GM12878 (cell line): ENCODE data around the gene MEG3. TPM values are rescaled to one million over a fixed set of nuclear protein-coding genes. Genes with fewer than 3 reads are reported as not detected.

ENCODE experiments used
- ATAC-seq: fragments of 200-7000 bp; cut with Tn5 transposase; 3 replicates; pipeline ENCODE4 v1.9.1; 2020; ENCODE audit warnings: mild to moderate bottlenecking, moderate library complexity
- BruUV-seq: library from RNA; stranded (reverse); fragments of 400-500 nt; replicated peaks from 2 replicates; lab custom pipeline; 2021; lab: Mats Ljungman, UMichigan
- CTCF ChIA-PET: fragments of 300-600 bp; sonication (Branson Sonifier 250); formaldehyde crosslinking; extraction: SDS; loops from one replicate; lab custom pipeline; 2021; ENCODE audit warnings: inconsistent platforms; lab: Yijun Ruan, JAX
- POLR2A ChIA-PET: fragments of 350-600 bp; formaldehyde crosslinking; extraction: SDS; loops from one replicate; lab custom pipeline; 2021; ENCODE audit warnings: inconsistent platforms; lab: Charles Lee
- RAD21 ChIA-PET: fragments of 300-600 bp; sonication (Branson Sonifier 250); formaldehyde crosslinking; loops from one replicate; lab custom pipeline; 2023; ENCODE audit warnings: antibody characterized with exemption; ENCODE audit not compliant: unreplicated experiment; lab: Charles Lee
- SMC1A ChIA-PET: fragments of 300-600 bp; sonication (Branson Sonifier 250); formaldehyde crosslinking; loops from one replicate; lab custom pipeline; 2023; ENCODE audit not compliant: unreplicated experiment, uncharacterized antibody; lab: Charles Lee
- DNase-seq: peaks from one replicate; pipeline ENCODE4 v3.0.0-alpha.2; 2011; ENCODE audit warnings: low read depth, low spot score
- FAIRE-seq: peaks from 3 replicates; lab custom pipeline; 2011; peaks lifted over from hg19 to GRCh38; lab: Jason Lieb, UNC
- H2AFZ ChIP-seq: 2 replicates; pipeline ENCODE4 v1.6.0; 2011; ENCODE audit warnings: low read depth, low read length, control low read depth; ENCODE audit not compliant: control insufficient read depth
- H3K27ac ChIP-seq: 2 replicates; pipeline ENCODE4 v1.5.1; 2011; ENCODE audit warnings: control low read depth; ENCODE audit not compliant: control insufficient read depth, insufficient read depth
- H3K27me3 ChIP-seq, 2 experiments: replicated peaks in 1 of 2; 2 replicates each; pipeline versions ENCODE4 v1.6.0 to v1.6.1; 2011; ENCODE audit warnings: low read length in 1 of 2; ENCODE audit not compliant: control insufficient read depth in 2 of 2, insufficient read depth in 2 of 2
- H3K36me3 ChIP-seq, 2 experiments: 2 replicates each; pipeline ENCODE4 v1.5.1; 2011; ENCODE audit warnings: low read length in 1 of 2; ENCODE audit not compliant: control insufficient read depth in 2 of 2, insufficient read depth in 2 of 2
- H3K4me1 ChIP-seq: 2 replicates; pipeline ENCODE4 v1.6.1; 2011; ENCODE audit warnings: mild to moderate bottlenecking, low read length, moderate library complexity, mixed read lengths; ENCODE audit not compliant: control insufficient read depth, insufficient read depth
- H3K4me2 ChIP-seq: 2 replicates; pipeline ENCODE4 v1.6.0; 2011; ENCODE audit warnings: control low read depth; ENCODE audit not compliant: control insufficient read depth, insufficient read depth
- H3K4me3 ChIP-seq: fragments of 200-600 bp; sonication (generic); 2 replicates; pipeline ENCODE4 v1.5.1; 2016
- H3K79me2 ChIP-seq: 2 replicates; pipeline ENCODE4 v1.6.0; 2011; ENCODE audit warnings: low read length; ENCODE audit not compliant: control insufficient read depth, insufficient read depth
- H3K9ac ChIP-seq: 2 replicates; pipeline ENCODE4 v1.8.0; 2011; ENCODE audit warnings: low read length, control low read depth, mixed read lengths; ENCODE audit not compliant: control insufficient read depth, insufficient read depth
- H3K9me3 ChIP-seq: replicated peaks from 3 replicates; pipeline ENCODE4 v1.5.1; 2011; ENCODE audit warnings: mild to moderate bottlenecking, low read length; ENCODE audit not compliant: control insufficient read depth, insufficient read depth
- H4K20me1 ChIP-seq: 2 replicates; pipeline ENCODE4 v1.6.0; 2011; ENCODE audit not compliant: control insufficient read depth, insufficient read depth
- ELK1 ChIP-seq: IDR thresholded peaks from 2 replicates; pipeline ENCODE4 v1.6.1; 2012; ENCODE audit warnings: low read depth, low read length, improper control_type of control experiment
- GABPA ChIP-seq: IDR thresholded peaks from 2 replicates; pipeline ENCODE4 v1.6.1; 2014; ENCODE audit warnings: antibody characterized with exemption, low read depth, mild to moderate bottlenecking, inconsistent platforms
- IRF4 ChIP-seq: IDR thresholded peaks from 2 replicates; pipeline ENCODE4 v1.6.1; 2011; ENCODE audit warnings: low read depth, low read length
- KDM1A ChIP-seq: fragments of 200-600 bp; sonication (generic); IDR thresholded peaks from 2 replicates; pipeline ENCODE4 v1.6.1; 2016; ENCODE audit warnings: borderline replicate concordance
- NFYA ChIP-seq: IDR thresholded peaks from 2 replicates; pipeline ENCODE4 v1.6.1; 2011; ENCODE audit warnings: low read depth, mild to moderate bottlenecking, low read length, improper control_type of control experiment, borderline replicate concordance
- POU2F2 ChIP-seq: IDR thresholded peaks from 3 replicates; pipeline ENCODE4 v1.6.1; 2011; ENCODE audit warnings: low read depth, mild to moderate bottlenecking, low read length, borderline replicate concordance
- RAD21 ChIP-seq: IDR thresholded peaks from 2 replicates; pipeline ENCODE4 v1.6.1; 2011; ENCODE audit warnings: mild to moderate bottlenecking, low read depth, low read length, moderate library complexity; ENCODE audit not compliant: insufficient read depth
- RBBP5 ChIP-seq: fragments of 200-600 bp; sonication (generic); conservative IDR thresholded peaks from 2 replicates; pipeline ENCODE4 v1.6.1; 2016
- RELA ChIP-seq: fragments of 450-650 bp; IDR thresholded peaks from 2 replicates; pipeline ENCODE4 v1.8.0; 2014; ENCODE audit warnings: borderline replicate concordance; ENCODE audit not compliant: partially characterized antibody
- SMAD1 ChIP-seq: fragments of 450-650 bp; IDR thresholded peaks from 2 replicates; pipeline ENCODE4 v1.6.1; 2018; ENCODE audit warnings: mild to moderate bottlenecking, low read depth; ENCODE audit not compliant: partially characterized antibody
- SMC3 ChIP-seq: IDR thresholded peaks from 2 replicates; pipeline ENCODE4 v1.6.1; 2011; ENCODE audit warnings: low read length, improper control_type of control experiment, borderline replicate concordance
- WRNIP1 ChIP-seq: IDR thresholded peaks from 2 replicates; pipeline ENCODE4 v1.6.1; 2011; ENCODE audit warnings: low read depth, low read length, improper control_type of control experiment, borderline replicate concordance
- WGBS: methylation state at CpG from one replicate; pipeline ENCODE4 v1.1.6; 2016; ENCODE audit warnings: low lambda C conversion rate; ENCODE audit not compliant: insufficient replicate concordance, insufficient coverage; ENCODE audit errors: missing lambda C conversion rate; 5-methylcytosine and 5-hydroxymethylcytosine counted together
- in situ Hi-C: fragments of 300-500 bp; cut with MboI; formaldehyde crosslinking; loops from 9 replicates; pipeline ENCODE4 v1.14.3; 2018; ENCODE audit warnings: mixed read lengths
- intact Hi-C: fragments of 100-400 bp; cut with micrococcal nuclease; formaldehyde crosslinking; loops from one replicate; pipeline ENCODE4 v1.14.2; 2022; ENCODE audit not compliant: unreplicated experiment
- polyA plus RNA-seq, 11 experiments: library from polyadenylated mRNA; depleted of rRNA in 4 of 11; unstranded in 6 of 11; stranded (reverse) in 5 of 11; fragments of >200 nt; fragmentation: Nextera tagmentation in 4 of 11; fragmentation: Illumina TruSeq in 1 of 11; extraction: Ambion mirVana in 4 of 11; extraction: Trizol in 1 of 11; gene quantifications; 1 replicate in 1 of 11; 2 replicates in 10 of 11; pipeline versions ENCODE4 v1.2.1 to v1.2.3, GENCODE V29; 2011 to 2016; ENCODE audit warnings: inconsistent platforms in 2 of 11, missing spikeins in 2 of 11, low read depth in 1 of 11
- total RNA-seq, 4 experiments: library from RNA; depleted of rRNA in 3 of 4; stranded (reverse); fragments of >200 nt in 3 of 4; fragmentation: Illumina TruSeq in 1 of 4; extraction: Trizol in 1 of 4; gene quantifications; 2 replicates each; pipeline versions ENCODE4 v1.2.1 to v1.2.3, GENCODE V29; 2013 to 2021
- TF ChIP-seq, protein P1 (sequence below): fragments of 450-650 bp; IDR thresholded peaks from 2 replicates; pipeline ENCODE4 v1.6.1; 2018; ENCODE audit warnings: borderline replicate concordance, mild to moderate bottlenecking; ENCODE audit not compliant: partially characterized antibody
- TF ChIP-seq, protein P2 (sequence below): fragments of 450-650 bp; formaldehyde crosslinking; IDR thresholded peaks from 2 replicates; pipeline ENCODE4 v1.4.0; 2020; ENCODE audit warnings: mild to moderate bottlenecking, moderate library complexity

MEG3 gene
- total and polyA plus RNA-seq, 10 of the 15 experiments (the other 5 are each of a cell fraction or from before 2014, with no cell fraction given), result 0.03 to 2.9 (median 0.95) TPM; not detected in 7

GRCh38 chr14:100844421-100844820 is 18.5 kb downstream of the MEG3 start:
- Histone ChIP-seq H3K4me1 (no peaks in the 10 kb centered on the region), H3K9me3 (no peaks in the 10 kb centered on the region), H3K79me2 (no peaks in the 10 kb centered on the region), H2AFZ (no peak overlapping the region), H3K4me2 (no peak overlapping the region), H3K27ac (no peak overlapping the region), H3K4me3 (no peak overlapping the region), H3K27me3 (no peaks in the 10 kb centered on the region), H3K36me3 (no peaks in the 10 kb centered on the region), H3K9ac (no peak overlapping the region), H4K20me1 (no peaks in the 10 kb centered on the region)
- SMC1A ChIA-PET, result no interaction called here
- WGBS, result 43% methylated on average over 9 of the region's 9 CpGs
- in situ Hi-C loops, result no loop called here
- RAD21 ChIA-PET, result no interaction called here
- POLR2A ChIA-PET, result no interaction called here
- BruUV-seq, result no TSS peak
- CTCF ChIA-PET, result no interaction called here
- no peak for DNase-seq
- FAIRE-seq, result no peak
- intact Hi-C loops, result no loop called here
- no peak for ATAC-seq
- TF ChIP-seq KDM1A (no peak), RAD21 (no peak), SMC3 (no peak), RELA (no peak), WRNIP1 (no peak), IRF4 (no peak), POU2F2 (no peak), RBBP5 (no peak), NFYA (no peak), GABPA (no peak), SMAD1 (no peak), ELK1 (no peak)
- TF ChIP-seq, protein P1, sequence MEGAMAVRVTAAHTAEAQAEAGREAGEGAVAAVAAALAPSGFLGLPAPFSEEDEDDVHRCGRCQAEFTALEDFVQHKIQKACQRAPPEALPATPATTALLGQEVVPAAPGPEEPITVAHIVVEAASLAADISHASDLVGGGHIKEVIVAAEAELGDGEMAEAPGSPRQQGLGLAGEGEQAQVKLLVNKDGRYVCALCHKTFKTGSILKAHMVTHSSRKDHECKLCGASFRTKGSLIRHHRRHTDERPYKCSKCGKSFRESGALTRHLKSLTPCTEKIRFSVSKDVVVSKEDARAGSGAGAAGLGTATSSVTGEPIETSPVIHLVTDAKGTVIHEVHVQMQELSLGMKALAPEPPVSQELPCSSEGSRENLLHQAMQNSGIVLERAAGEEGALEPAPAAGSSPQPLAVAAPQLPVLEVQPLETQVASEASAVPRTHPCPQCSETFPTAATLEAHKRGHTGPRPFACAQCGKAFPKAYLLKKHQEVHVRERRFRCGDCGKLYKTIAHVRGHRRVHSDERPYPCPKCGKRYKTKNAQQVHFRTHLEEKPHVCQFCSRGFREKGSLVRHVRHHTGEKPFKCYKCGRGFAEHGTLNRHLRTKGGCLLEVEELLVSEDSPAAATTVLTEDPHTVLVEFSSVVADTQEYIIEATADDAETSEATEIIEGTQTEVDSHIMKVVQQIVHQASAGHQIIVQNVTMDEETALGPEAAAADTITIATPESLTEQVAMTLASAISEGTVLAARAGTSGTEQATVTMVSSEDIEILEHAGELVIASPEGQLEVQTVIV, result no peak
- TF ChIP-seq, protein P2, sequence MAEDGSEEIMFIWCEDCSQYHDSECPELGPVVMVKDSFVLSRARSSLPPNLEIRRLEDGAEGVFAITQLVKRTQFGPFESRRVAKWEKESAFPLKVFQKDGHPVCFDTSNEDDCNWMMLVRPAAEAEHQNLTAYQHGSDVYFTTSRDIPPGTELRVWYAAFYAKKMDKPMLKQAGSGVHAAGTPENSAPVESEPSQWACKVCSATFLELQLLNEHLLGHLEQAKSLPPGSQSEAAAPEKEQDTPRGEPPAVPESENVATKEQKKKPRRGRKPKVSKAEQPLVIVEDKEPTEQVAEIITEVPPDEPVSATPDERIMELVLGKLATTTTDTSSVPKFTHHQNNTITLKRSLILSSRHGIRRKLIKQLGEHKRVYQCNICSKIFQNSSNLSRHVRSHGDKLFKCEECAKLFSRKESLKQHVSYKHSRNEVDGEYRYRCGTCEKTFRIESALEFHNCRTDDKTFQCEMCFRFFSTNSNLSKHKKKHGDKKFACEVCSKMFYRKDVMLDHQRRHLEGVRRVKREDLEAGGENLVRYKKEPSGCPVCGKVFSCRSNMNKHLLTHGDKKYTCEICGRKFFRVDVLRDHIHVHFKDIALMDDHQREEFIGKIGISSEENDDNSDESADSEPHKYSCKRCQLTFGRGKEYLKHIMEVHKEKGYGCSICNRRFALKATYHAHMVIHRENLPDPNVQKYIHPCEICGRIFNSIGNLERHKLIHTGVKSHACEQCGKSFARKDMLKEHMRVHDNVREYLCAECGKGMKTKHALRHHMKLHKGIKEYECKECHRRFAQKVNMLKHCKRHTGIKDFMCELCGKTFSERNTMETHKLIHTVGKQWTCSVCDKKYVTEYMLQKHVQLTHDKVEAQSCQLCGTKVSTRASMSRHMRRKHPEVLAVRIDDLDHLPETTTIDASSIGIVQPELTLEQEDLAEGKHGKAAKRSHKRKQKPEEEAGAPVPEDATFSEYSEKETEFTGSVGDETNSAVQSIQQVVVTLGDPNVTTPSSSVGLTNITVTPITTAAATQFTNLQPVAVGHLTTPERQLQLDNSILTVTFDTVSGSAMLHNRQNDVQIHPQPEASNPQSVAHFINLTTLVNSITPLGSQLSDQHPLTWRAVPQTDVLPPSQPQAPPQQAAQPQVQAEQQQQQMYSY (CRISPR knock-in tag), result no peak
